ENCODE measurements around the gene INSYN2B.

- no peak for TF ChIP-seq CTCF (IDR thresholded peaks at IDR 0.05)
- no peak for TF ChIP-seq ZNF232 (CRISPR knock-in tag; IDR thresholded peaks at IDR 0.05)
- no peak for TF ChIP-seq MXD4 (CRISPR knock-in tag; IDR thresholded peaks at IDR 0.05; ENCODE audit: borderline replicate concordance)
- TF ChIP-seq NR2C2 (CRISPR knock-in tag; IDR thresholded peaks at IDR 0.05), result no peak
- no peak for TF ChIP-seq USF2 (CRISPR knock-in tag; IDR thresholded peaks at IDR 0.05)
- no peak for TF ChIP-seq NFYB (CRISPR knock-in tag; conservative IDR thresholded peaks at IDR 0.05; ENCODE audit: low read depth)
- TF ChIP-seq MAX (CRISPR knock-in tag; IDR thresholded peaks at IDR 0.05), result no peak
- no peak for TF ChIP-seq CREM (CRISPR knock-in tag; IDR thresholded peaks at IDR 0.05)
Measured at GRCh38 chr5:169988206-169988605, 7.9 kb upstream of the INSYN2B start.

All from WTC11 (cell line).